Prostate gland (tissue), 2 donors: Measurements from ENCODE around the gene IGLL1. TPM values are rescaled to one million over a fixed set of nuclear protein-coding genes. Genes with fewer than 3 reads are reported as not detected.
"Not testable (repeated sequence)": the region's sequence is repeated elsewhere in the genome, so short reads cannot be mapped to it uniquely, and the experiment has no call there.

Source experiments
- DNase-seq: peaks from one replicate; pipeline ENCODE4 v3.0.0-alpha.2; 2019; ENCODE audit warnings: low spot score
- H3K27ac ChIP-seq, 2 donors: fragments of 200-600 bp; sonication (generic); 2 replicates each; pipeline ENCODE4 v1.5.1; 2017 to 2019
- H3K27me3 ChIP-seq: fragments of 200-600 bp; sonication (generic); replicated peaks from 2 replicates; pipeline ENCODE4 v1.5.1; 2019; ENCODE audit not compliant: insufficient read depth
- H3K36me3 ChIP-seq, 2 donors: fragments of 200-600 bp; sonication (generic); 1 replicate in 1 of 2; 2 replicates in 1 of 2; pipeline versions ENCODE4 v1.5.1 to v1.8.1; 2017 to 2019
- H3K4me1 ChIP-seq: fragments of 200-600 bp; sonication (generic); replicated peaks from 2 replicates; pipeline ENCODE4 v1.5.1; 2019
- H3K4me3 ChIP-seq, 2 donors: fragments of 200-600 bp; sonication (generic); 2 replicates each; pipeline ENCODE4 v1.5.1; 2017 to 2019
- H3K9me3 ChIP-seq: fragments of 200-600 bp; sonication (generic); 2 replicates; pipeline ENCODE4 v1.5.1; 2017
- POLR2A ChIP-seq: fragments of 450-650 bp; IDR thresholded peaks from one replicate; pipeline ENCODE4 v1.6.1; 2016; ENCODE audit warnings: antibody characterized with exemption, mild to moderate bottlenecking
- POLR2AphosphoS5 ChIP-seq: sonication (generic); formaldehyde crosslinking; IDR thresholded peaks from one replicate; pipeline ENCODE4 v1.6.1; 2017; ENCODE audit warnings: antibody characterized with exemption
- WGBS: methylation state at CpG from one replicate; pipeline ENCODE4 v1.1.5; 2018; 5-methylcytosine and 5-hydroxymethylcytosine counted together
- intact Hi-C: fragments of 100-400 bp; cut with DNase I; formaldehyde crosslinking; loops from one replicate; pipeline ENCODE4 v1.14.2; 2022
- total RNA-seq, 2 donors: library from RNA; depleted of rRNA; stranded (reverse); fragments of >200 nt; gene quantifications; one replicate each; pipeline ENCODE4 v1.1.0, GENCODE V29; 2016
- TF ChIP-seq, protein P1 (sequence below), 4 experiments: fragments of 200-600 bp in 2 of 4; fragments of 450-650 bp in 2 of 4; sonication (generic) in 2 of 4; IDR thresholded peaks; 1 replicate in 3 of 4; 2 replicates in 1 of 4; pipeline ENCODE4 v1.5.1; 2016 to 2019; ENCODE audit warnings: antibody characterized with exemption in 4 of 4, mild to moderate bottlenecking in 2 of 4, moderate library complexity in 2 of 4

Gene IGLL1
- total RNA-seq, 2 donors from 2014 or later = 0.85 TPM; not detected in 1

DNA sequence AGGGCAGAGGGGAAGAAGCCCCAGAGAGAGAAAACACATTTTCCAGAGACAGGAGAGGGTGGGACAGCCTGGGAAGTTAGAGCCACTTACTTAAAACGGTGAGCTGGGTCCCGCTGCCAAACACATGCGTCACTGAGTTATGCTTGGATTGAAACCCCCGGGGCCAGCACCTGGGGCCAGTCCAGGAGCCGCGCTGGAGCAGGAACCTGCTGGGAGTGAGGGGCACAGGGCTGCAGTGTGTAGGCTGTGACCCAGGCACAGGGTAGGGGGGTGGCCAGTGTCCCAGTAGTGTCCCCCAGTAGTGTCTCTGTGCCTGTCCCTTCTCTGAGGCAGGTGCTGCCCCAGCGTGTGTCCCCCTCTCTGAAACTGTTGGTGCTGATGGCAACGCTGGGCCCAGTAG, 5.2 kb downstream of the IGLL1 start:
- intact Hi-C loops = no loop called here
- H3K9me3 ChIP-seq = no peaks in the 10 kb centered on the region
- H3K4me1 ChIP-seq = no peaks in the 10 kb centered on the region
- DNase-seq = no peak
- H3K36me3 ChIP-seq = no peaks in the 10 kb centered on the region
- H3K27me3 ChIP-seq = no peaks in the 10 kb centered on the region
- no peak overlapping the region for H3K27ac ChIP-seq
- TF ChIP-seq POLR2A (no peak), POLR2AphosphoS5 (no peak)
- TF ChIP-seq, protein P1, sequence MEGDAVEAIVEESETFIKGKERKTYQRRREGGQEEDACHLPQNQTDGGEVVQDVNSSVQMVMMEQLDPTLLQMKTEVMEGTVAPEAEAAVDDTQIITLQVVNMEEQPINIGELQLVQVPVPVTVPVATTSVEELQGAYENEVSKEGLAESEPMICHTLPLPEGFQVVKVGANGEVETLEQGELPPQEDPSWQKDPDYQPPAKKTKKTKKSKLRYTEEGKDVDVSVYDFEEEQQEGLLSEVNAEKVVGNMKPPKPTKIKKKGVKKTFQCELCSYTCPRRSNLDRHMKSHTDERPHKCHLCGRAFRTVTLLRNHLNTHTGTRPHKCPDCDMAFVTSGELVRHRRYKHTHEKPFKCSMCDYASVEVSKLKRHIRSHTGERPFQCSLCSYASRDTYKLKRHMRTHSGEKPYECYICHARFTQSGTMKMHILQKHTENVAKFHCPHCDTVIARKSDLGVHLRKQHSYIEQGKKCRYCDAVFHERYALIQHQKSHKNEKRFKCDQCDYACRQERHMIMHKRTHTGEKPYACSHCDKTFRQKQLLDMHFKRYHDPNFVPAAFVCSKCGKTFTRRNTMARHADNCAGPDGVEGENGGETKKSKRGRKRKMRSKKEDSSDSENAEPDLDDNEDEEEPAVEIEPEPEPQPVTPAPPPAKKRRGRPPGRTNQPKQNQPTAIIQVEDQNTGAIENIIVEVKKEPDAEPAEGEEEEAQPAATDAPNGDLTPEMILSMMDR (IDR thresholded peaks at IDR 0.05) = no peak
- no peak overlapping the region for H3K4me3 ChIP-seq
- WGBS = 62% methylated on average over 8 of the region's 8 CpGs

DNA sequence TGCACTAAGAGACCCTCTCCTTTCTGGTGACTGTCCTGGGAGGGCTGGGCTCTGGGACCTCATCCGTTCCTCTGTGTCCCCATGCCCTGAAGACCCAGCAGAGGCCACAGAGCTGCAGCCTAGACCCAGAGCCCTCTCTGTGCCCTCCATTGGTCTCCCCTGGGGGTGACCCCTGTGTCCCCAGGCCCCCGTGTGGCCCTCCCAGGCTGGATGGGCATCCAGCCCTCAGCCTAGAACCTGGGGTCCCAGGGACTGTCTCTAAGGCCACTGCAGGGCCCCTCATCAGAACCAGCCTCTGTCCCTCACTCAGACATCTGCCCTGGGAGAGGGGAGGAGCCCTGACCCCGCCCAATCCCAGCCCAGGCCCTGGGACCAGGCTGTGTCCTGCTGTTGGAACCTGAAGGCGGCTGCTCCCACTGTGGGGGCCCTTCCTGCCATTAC, 5.7 kb downstream of the IGLL1 start:
- TF ChIP-seq, protein P1 (IDR thresholded peaks at IDR 0.05) = no peak
- TF ChIP-seq POLR2AphosphoS5 (no peak), POLR2A (no peak)
- no peaks in the 10 kb centered on the region for H3K4me1 ChIP-seq
- no peak overlapping the region for H3K27ac ChIP-seq
- no peaks in the 10 kb centered on the region for H3K27me3 ChIP-seq
- H3K36me3 ChIP-seq = no peaks in the 10 kb centered on the region
- WGBS = 77% methylated on average over 4 of the region's 4 CpGs
- DNase-seq = no peak
- intact Hi-C loops = no loop called here
- no peak overlapping the region for H3K4me3 ChIP-seq
- H3K9me3 ChIP-seq = no peaks in the 10 kb centered on the region

DNA sequence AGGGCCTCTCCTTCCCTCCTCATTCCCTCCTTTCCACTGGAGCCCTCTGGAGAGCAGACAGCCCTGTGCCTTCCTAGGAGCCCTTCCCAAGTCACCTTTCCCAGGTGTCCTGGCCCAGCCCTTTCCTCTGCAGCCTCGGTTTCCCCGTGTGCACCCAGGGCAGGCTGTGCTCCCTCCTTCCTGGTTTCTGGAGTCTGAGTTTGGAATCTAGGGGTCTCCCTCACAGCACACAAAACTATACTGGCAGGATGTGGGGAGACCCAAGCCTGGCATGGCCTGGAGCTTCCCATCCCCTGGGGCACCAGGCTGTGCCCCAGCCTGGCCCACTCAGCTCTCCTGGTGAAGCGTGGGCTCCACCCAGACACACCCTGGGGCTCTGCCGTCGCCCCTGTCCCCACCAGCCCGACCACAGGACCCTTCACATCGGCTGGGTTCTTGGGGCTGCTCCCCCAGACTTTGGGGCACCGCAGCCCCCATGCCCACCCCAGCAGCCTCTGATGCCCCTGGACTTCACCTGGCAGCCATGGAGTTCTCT, 6.3 kb downstream of the IGLL1 start:
- H3K36me3 ChIP-seq, intact Hi-C loops, H3K4me1 ChIP-seq, DNase-seq, H3K27me3 ChIP-seq, H3K27ac ChIP-seq, H3K9me3 ChIP-seq, H3K4me3 ChIP-seq: not testable (repeated sequence)
- 86% methylated on average over 2 of the region's 8 CpGs for WGBS

DNA sequence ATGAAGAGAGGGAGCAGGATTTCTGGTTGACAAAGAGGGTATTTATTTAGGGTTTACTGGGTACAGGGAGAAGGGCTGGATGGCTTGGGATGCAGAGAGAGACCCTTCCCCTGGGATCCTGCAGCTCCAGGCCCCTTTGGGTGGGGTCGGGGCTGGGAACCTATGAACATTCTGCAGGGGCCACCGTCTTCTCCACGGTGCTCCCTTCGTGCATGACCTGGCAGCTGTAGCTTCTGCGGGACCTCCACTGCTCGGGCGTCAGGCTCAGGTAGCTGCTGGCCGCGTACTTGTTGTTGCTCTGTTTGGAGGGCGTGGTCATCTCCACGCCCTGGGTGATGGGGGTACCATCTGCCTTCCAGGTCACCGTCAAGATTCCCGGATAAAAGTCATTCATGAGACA, 7.0 kb downstream of the IGLL1 start:
- 89% methylated on average over 13 of the region's 13 CpGs for WGBS
- intact Hi-C loops, H3K4me3 ChIP-seq, DNase-seq, H3K9me3 ChIP-seq, H3K4me1 ChIP-seq, H3K27me3 ChIP-seq, H3K36me3 ChIP-seq, H3K27ac ChIP-seq: not testable (repeated sequence)

DNA sequence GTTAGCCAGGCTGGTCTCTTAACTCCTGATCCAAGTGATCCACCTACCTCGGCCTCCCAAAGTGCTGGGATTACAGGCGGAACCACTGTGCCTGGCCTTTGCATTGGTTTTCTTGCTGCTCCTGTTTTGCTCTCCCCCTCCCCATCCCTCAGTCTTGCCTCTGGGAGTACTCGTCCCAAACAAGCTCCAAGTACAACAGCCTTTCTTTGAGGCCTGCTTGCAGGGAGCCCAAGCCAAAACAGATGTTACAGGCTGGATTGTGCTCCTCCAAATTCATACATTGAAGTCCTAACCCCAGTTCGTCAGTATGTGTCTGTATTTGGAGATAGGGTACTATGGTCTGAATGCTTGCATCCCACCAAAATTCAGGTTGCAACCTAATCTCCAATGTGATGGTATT, 8.6 kb downstream of the IGLL1 start:
- H3K4me3 ChIP-seq = no peak overlapping the region
- WGBS = 94% methylated on average over 4 of the region's 4 CpGs
- H3K27me3 ChIP-seq = no peaks in the 10 kb centered on the region
- H3K36me3 ChIP-seq = no peaks in the 10 kb centered on the region
- H3K4me1 ChIP-seq = no peaks in the 10 kb centered on the region
- DNase-seq = no peak
- intact Hi-C loops = no loop called here
- H3K9me3 ChIP-seq = no peaks in the 10 kb centered on the region
- TF ChIP-seq POLR2A = no peak
- TF ChIP-seq, protein P1 (IDR thresholded peaks at IDR 0.05) = no peak
- TF ChIP-seq POLR2AphosphoS5 = no peak
- H3K27ac ChIP-seq = no peak overlapping the region

DNA sequence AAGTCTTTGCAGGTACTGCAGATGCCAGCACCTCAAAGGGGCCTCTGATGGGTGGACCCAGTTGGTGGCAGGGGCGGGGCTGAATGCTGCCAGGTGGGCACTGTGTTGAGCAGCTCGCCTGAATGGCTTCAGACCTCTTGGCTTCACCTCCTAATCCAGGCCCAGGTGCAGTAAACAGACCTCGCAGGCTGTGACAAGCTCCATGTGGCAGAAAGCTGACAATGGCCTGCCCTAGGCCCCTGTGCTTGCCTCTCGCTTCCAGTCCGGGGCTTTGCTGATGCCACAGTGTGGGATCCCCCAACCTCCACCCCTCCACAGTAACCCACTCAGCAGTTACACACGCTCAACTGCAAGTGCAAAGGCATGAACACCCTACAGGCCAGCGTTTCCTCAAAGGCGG, 9.4 kb downstream of the IGLL1 start:
- WGBS = 62% methylated on average over 8 of the region's 8 CpGs
- no peaks in the 10 kb centered on the region for H3K9me3 ChIP-seq
- DNase-seq = no peak
- no peak overlapping the region for H3K4me3 ChIP-seq
- no peak for TF ChIP-seq POLR2A
- TF ChIP-seq POLR2AphosphoS5 = no peak
- TF ChIP-seq, protein P1 (IDR thresholded peaks at IDR 0.05) = no peak
- no peaks in the 10 kb centered on the region for H3K36me3 ChIP-seq
- H3K27ac ChIP-seq = no peak overlapping the region
- intact Hi-C loops = no loop called here
- H3K27me3 ChIP-seq = no peaks in the 10 kb centered on the region
- no peaks in the 10 kb centered on the region for H3K4me1 ChIP-seq
